Measurements from ENCODE around the gene CAMSAP3.

Gene CAMSAP3

DNA sequence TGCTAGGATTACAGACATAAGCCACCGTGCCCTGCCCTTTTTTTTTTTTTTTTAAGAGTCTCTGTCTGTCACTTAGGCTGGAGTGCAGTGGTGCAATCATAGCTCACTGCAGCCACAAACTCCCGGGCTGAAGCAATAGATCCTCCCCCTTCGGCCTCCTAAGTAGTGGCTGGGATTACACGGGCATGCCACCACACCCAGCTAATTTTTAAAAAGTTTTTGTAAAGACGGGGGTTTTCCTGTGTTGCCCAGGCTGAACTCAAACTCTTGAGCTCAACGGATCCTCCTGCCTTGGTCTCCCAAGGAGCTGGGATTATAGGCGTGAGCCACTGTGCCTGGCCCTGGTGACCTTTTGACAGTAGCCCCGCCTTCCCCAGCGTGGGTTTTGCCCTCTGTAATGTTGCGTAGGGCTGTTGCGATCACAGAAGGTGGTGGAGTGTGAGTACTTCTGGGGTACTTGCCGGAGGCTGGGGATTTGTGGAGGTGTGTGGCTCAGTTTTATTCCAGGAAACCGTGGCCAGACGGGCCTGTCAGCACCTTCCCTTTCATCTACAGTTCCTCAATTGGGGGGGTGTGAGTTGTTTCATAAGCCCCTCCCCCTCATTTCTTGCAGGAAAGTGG, 61.6 kb downstream of the CAMSAP3 start:
- no peak for DNase-seq

DNA sequence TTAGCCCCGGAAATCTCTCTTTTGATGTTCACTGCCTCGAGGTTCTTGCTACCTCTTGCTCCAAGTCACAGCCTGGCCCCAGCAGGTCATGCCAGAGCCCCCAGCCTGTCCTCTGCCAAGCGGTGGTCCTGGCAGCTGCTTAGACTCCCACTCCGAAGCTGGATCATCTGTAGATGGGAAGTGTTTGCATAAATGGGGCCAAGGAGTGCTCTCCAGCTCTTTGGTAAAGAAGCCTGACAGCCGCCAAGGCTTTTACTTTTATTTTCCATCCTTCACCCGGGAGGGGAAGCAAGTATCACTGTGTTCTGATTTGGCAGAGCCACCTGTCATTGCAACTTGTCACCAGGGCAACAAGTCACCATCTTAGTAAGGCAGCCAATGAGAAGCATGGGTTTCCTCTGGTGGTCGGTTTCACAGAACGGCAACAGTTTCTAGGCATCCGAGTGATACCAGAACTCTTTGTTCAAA, 62.6 kb downstream of the CAMSAP3 start:
- DNase-seq = no peak

DNA sequence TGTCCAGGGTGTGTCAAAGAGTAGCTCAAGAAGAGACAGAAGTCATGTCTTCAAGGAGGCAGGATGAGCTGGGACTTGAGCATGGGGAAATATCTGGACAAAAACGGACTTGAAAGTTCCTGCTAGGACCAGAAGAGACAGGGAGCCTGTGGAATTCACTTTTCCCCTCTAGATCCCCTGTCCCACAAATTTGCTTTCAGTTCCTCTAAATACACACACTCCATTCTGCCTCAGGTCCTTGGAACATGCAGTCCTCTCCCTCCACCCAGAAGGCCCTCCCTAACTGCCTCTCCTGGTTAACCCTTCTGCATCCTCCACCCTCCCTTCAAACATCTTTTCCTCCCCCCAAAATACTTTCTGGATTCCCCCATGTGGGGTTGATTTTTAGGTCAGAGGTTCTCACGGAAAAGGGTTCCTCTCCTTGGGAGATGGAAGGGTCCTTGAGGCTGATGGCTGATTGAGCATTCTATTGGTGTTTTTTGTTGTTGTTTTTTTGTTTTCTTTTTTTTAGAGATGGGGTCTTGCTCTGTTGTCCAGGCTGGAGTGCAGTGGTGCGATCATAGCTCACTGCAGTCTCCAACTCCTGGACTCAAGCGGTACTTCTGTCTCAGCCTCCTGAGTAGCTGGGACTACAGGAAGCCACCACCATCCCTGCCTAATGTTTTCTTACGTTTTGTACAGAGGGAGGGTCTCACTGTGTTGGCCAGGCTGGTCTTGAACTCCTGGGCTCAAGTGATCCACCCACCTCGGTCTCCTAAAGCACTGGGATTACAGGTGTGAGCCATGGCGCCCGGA, 66.3 kb downstream of the CAMSAP3 start:
- no peak for DNase-seq

DNA sequence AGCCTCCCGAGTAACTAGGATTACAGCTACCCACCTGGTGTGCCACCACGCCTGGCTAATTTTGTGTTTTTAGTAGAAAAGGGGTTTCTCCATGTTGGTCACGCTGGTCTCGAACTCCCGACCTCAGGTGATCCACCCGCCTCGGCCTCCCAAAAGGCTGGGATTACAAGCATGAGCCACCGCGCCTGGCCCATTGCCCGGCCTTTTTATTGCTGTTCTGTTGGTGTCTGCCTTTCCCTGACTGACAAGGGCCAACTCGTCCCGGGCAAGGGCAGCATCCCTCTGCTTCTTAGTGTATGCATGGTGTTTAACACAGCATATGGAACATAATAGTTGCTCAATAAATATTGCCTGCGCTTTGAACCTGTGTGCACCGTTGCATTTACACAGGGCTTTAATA, 67.0 kb downstream of the CAMSAP3 start:
- no peak for DNase-seq

DNA sequence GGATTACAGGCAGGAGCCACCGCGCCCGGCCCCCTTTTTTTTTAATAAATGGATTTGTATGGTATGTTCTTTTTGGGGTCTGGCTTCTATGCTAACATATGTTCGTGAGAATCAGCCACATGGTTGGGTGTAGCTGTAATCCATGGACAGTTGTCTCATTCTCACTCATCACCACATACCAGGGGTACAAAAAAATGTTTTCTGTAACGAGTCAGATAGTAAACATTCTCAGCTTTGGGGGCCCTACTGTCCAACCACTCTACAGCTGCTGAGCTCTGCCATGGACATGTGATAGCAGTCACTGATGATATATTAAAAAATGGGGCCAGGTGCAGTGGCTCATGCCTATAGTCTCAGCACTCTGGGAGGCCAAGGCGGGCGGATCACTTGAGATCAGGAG, 68.0 kb downstream of the CAMSAP3 start:
- no peak for DNase-seq

DNA sequence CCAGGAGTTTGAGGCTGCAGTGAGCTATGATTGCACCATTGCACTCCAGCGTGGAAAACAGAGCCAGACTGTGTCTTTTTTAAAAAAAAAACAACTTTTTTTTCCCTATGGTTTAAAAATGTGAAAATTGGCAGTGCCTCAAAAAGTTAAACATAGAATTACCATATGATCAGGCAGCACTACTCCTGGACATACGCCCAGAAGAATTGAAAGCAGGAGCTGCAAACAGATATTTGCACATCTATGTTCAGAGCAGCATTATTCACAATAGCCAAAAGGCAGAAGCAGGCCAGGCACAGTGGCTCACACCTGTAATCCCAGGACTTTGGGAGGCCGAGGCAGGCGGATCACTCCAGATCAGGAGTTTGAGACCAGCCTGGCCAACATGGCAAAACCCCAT, 69.4 kb downstream of the CAMSAP3 start:
- DNase-seq = peak; percentile 56

Measured in fibroblast of skin of right biceps (primary cell).